Endodermal cell (in vitro differentiated cells): ENCODE results near the gene CCDC146. TPM values are rescaled to one million over a fixed set of nuclear protein-coding genes. Genes with fewer than 3 reads are reported as not detected.

ENCODE experiments used
- DNase-seq: peaks from one replicate; pipeline ENCODE4 v3.0.0-alpha.2; 2017
- H3K27ac ChIP-seq: 2 replicates; pipeline ENCODE4 v1.5.1; 2013; ENCODE audit warnings: mild to moderate bottlenecking, low read depth, low read length, moderate library complexity
- H3K27me3 ChIP-seq: 2 replicates; pipeline ENCODE4 v1.6.1; 2013; ENCODE audit warnings: mild to moderate bottlenecking, low read length, moderate library complexity; ENCODE audit not compliant: insufficient read depth, control insufficient read depth, poor library complexity, severe bottlenecking
- H3K36me3 ChIP-seq: 2 replicates; pipeline ENCODE4 v1.7.0; 2013; ENCODE audit warnings: mild to moderate bottlenecking, low read length, moderate library complexity; ENCODE audit not compliant: control insufficient read depth, insufficient read depth
- H3K4me1 ChIP-seq: one replicate; pipeline ENCODE4 v1.7.0; 2013; ENCODE audit warnings: low read length; ENCODE audit not compliant: control insufficient read depth, insufficient read depth
- H3K4me3 ChIP-seq: 2 replicates; pipeline ENCODE4 v1.5.1; 2013; ENCODE audit warnings: mild to moderate bottlenecking, low read length, moderate library complexity
- H3K9ac ChIP-seq: 2 replicates; pipeline ENCODE4 v1.6.1; 2013; ENCODE audit warnings: mild to moderate bottlenecking, low read length, moderate library complexity; ENCODE audit not compliant: poor library complexity, severe bottlenecking; ENCODE audit errors: extremely low read depth
- H3K9me3 ChIP-seq: 2 replicates; pipeline ENCODE4 v1.6.1; 2013; ENCODE audit warnings: mild to moderate bottlenecking, low read length, moderate library complexity; ENCODE audit not compliant: control insufficient read depth
- H3K27ac Mint-ChIP-seq: 2 replicates; pipeline ENCODE4 v1.8.0; 2020; ENCODE audit warnings: mixed read lengths
- H3K27me3 Mint-ChIP-seq: 2 replicates; pipeline ENCODE4 v1.8.0; 2021; ENCODE audit warnings: mild to moderate bottlenecking, mixed read lengths; ENCODE audit not compliant: insufficient read depth
- H3K36me3 Mint-ChIP-seq: 2 replicates; pipeline ENCODE4 v1.8.0; 2020; ENCODE audit warnings: low read depth, mixed read lengths
- H3K4me1 Mint-ChIP-seq: 2 replicates; pipeline ENCODE4 v1.8.0; 2020; ENCODE audit warnings: mixed read lengths
- H3K4me3 Mint-ChIP-seq: 2 replicates; pipeline ENCODE4 v1.8.0; 2020; ENCODE audit warnings: mild to moderate bottlenecking, moderate library complexity, mixed read lengths
- H3K9me3 Mint-ChIP-seq: 2 replicates; pipeline ENCODE4 v1.8.0; 2020; ENCODE audit warnings: mild to moderate bottlenecking, mixed read lengths
- CTCF ChIP-seq: fragments of 200-600 bp; sonication (generic); conservative IDR thresholded peaks from 2 replicates; pipeline ENCODE4 v1.5.0; 2021; ENCODE audit warnings: antibody characterized with exemption, mild to moderate bottlenecking
- WGBS, 2 experiments: methylation state at CpG; one replicate each; pipeline versions ENCODE4 v1.1.5 to v1.1.7; 2013; ENCODE audit warnings: missing lambda C conversion rate in 2 of 2, mixed read lengths in 1 of 2; ENCODE audit not compliant: insufficient coverage in 1 of 2, insufficient read length in 1 of 2; 5-methylcytosine and 5-hydroxymethylcytosine counted together
- total RNA-seq, 2 donors: library from RNA; stranded (reverse); fragmentation: NEBNext Ultra II Directional in 1 of 2; extraction: Animal tissue kit (Norgen Biotek cat#: 25700) in 1 of 2; gene quantifications; 2 replicates in 1 of 2; 3 replicates in 1 of 2; pipeline ENCODE4 v1.2.1, GENCODE V29; 2021

The CCDC146 gene
- total RNA-seq, 2 donors from 2014 or later: 2.7 to 5.2 TPM

GRCh38 chr7:77281780-77282478 is 159.5 kb downstream of the CCDC146 start:
- no peaks in the 10 kb centered on the region for H3K36me3 ChIP-seq
- H3K9me3 Mint-ChIP-seq: peaks cover 2% of the 10 kb centered on the region
- no peaks in the 10 kb centered on the region for H3K4me1 Mint-ChIP-seq
- WGBS, 2 experiments: 86 to 88% methylated on average over 2 to 3 of the region's 3 CpGs
- no peak for DNase-seq
- no peak overlapping the region for H3K9ac ChIP-seq
- H3K4me3 Mint-ChIP-seq: no peak overlapping the region
- no peak overlapping the region for H3K27ac Mint-ChIP-seq
- H3K36me3 Mint-ChIP-seq: no peaks in the 10 kb centered on the region
- TF ChIP-seq CTCF: no peak
- H3K27me3 Mint-ChIP-seq: no peaks in the 10 kb centered on the region
- H3K4me1 ChIP-seq: no peaks in the 10 kb centered on the region
- H3K9me3 ChIP-seq: no peaks in the 10 kb centered on the region
- no peak overlapping the region for H3K27ac ChIP-seq
- H3K27me3 ChIP-seq: no peaks in the 10 kb centered on the region
- H3K4me3 ChIP-seq: no peak overlapping the region

GRCh38 chr7:77282897-77283296 is 160.5 kb downstream of the CCDC146 start:
- no peak for TF ChIP-seq CTCF
- H3K4me3 Mint-ChIP-seq: no peak overlapping the region
- Histone ChIP-seq H3K9ac (no peak overlapping the region), H3K4me3 (no peak overlapping the region), H3K27ac (no peak overlapping the region), H3K27me3 (no peaks in the 10 kb centered on the region), H3K9me3 (no peaks in the 10 kb centered on the region), H3K36me3 (no peaks in the 10 kb centered on the region), H3K4me1 (no peaks in the 10 kb centered on the region)
- no peaks in the 10 kb centered on the region for H3K4me1 Mint-ChIP-seq
- peaks cover 2% of the 10 kb centered on the region for H3K9me3 Mint-ChIP-seq
- H3K27me3 Mint-ChIP-seq: no peaks in the 10 kb centered on the region
- no peaks in the 10 kb centered on the region for H3K36me3 Mint-ChIP-seq
- H3K27ac Mint-ChIP-seq: no peak overlapping the region
- WGBS, 2 experiments: 91% methylated on average over 1 of the region's 1 CpG; no CpG with 5 or more reads in 1 of the 2 experiments
- no peak for DNase-seq

GRCh38 chr7:77284005-77284404 is 161.6 kb downstream of the CCDC146 start:
- no peak for DNase-seq
- H3K27ac Mint-ChIP-seq: no peak overlapping the region

More at GRCh38 chr7:77284005-77284404, 161.6 kb downstream of the CCDC146 start:
- Histone ChIP-seq H3K27me3 (no peaks in the 10 kb centered on the region), H3K36me3 (no peaks in the 10 kb centered on the region), H3K4me3 (no peak overlapping the region), H3K27ac (no peak overlapping the region), H3K4me1 (no peaks in the 10 kb centered on the region), H3K9ac (no peak overlapping the region), H3K9me3 (no peaks in the 10 kb centered on the region)
- Mint-ChIP-seq H3K4me1 (no peaks in the 10 kb centered on the region), H3K36me3 (no peaks in the 10 kb centered on the region), H3K27me3 (no peaks in the 10 kb centered on the region), H3K9me3 (peaks cover 5% of the 10 kb centered on the region), H3K4me3 (no peak overlapping the region)
- TF ChIP-seq CTCF: no peak
- whole genome bisulfite sequencing, 2 experiments: 87 to 93% methylated on average over 2 to 4 of the region's 4 CpGs
